Stomach (tissue), 9 donors: Measurements from ENCODE around the gene TKTL1. TPM values are rescaled to one million over a fixed set of nuclear protein-coding genes. Genes with fewer than 3 reads are reported as not detected.

Experiments
- DNase-seq, 2 donors: peaks; one replicate each; pipeline versions ENCODE4 v3.0.0 to v3.0.0-alpha.2; 2013 to 2019
- H3K27ac ChIP-seq, 5 donors: fragments of 200-600 bp in 4 of 5; sonication (generic) in 4 of 5; one replicate each; pipeline ENCODE4 v1.5.1; 2013 to 2019; ENCODE audit warnings: mild to moderate bottlenecking in 1 of 5, moderate library complexity in 1 of 5
- H3K27me3 ChIP-seq, 3 donors: fragments of 200-600 bp; sonication (generic); one replicate each; pipeline ENCODE4 v1.5.1; 2017 to 2019; ENCODE audit warnings: mixed run types in 1 of 3
- H3K36me3 ChIP-seq, 4 donors: fragments of 200-600 bp; sonication (generic); 1 replicate in 3 of 4; 2 replicates in 1 of 4; pipeline ENCODE4 v1.5.1; 2016 to 2019
- H3K4me1 ChIP-seq, 4 donors: fragments of 200-600 bp; sonication (generic); one replicate each; pipeline ENCODE4 v1.5.1; 2016 to 2019
- H3K4me3 ChIP-seq, 4 donors: fragments of 200-600 bp; sonication (generic) in 3 of 4; one replicate each; pipeline ENCODE4 v1.5.1; 2016 to 2019; ENCODE audit warnings: mild to moderate bottlenecking in 1 of 4
- H3K9me3 ChIP-seq, 4 donors: fragments of 200-600 bp; sonication (generic); one replicate each; pipeline ENCODE4 v1.5.1; 2016 to 2019
- EP300 ChIP-seq: sonication (generic); formaldehyde crosslinking; IDR thresholded peaks from one replicate; pipeline ENCODE4 v1.6.1; 2017; ENCODE audit warnings: antibody characterized with exemption
- POLR2A ChIP-seq, 4 donors: fragments of 450-650 bp; IDR thresholded peaks; one replicate each; pipeline ENCODE4 v1.6.1; 2016; ENCODE audit warnings: antibody characterized with exemption in 4 of 4, control low read depth in 2 of 4, mild to moderate bottlenecking in 1 of 4, moderate library complexity in 1 of 4
- POLR2AphosphoS5 ChIP-seq, 3 donors: sonication (generic); formaldehyde crosslinking; IDR thresholded peaks; one replicate each; pipeline ENCODE4 v1.6.1; 2016; ENCODE audit warnings: antibody characterized with exemption in 3 of 3
- WGBS, 5 donors: extraction: QIAGEN DNeasy Blood & Tissue Kit in 3 of 5; methylation state at CpG; one replicate each; pipeline versions ENCODE4 v1.1.5 to v1.1.7; 2013 to 2018; 5-methylcytosine and 5-hydroxymethylcytosine counted together
- intact Hi-C: fragments of 100-400 bp; cut with DNase I; formaldehyde crosslinking; loops from one replicate; pipeline ENCODE4 v1.15.1; 2023; ENCODE audit warnings: low total_unique reads
- polyA plus RNA-seq, 3 donors: library from polyadenylated mRNA; stranded (reverse); fragments of 200-250 nt; gene quantifications; one replicate each; pipeline ENCODE4 v1.2.3, GENCODE V29; 2013
- total RNA-seq, 5 donors: library from RNA; depleted of rRNA; stranded (reverse); fragments of >200 nt; gene quantifications; one replicate each; pipeline versions ENCODE4 v1.1.0 to v1.2.3, GENCODE V29; 2014 to 2016
- TF ChIP-seq, protein P1 (sequence below), 7 experiments: fragments of 450-650 bp in 4 of 7; fragments of 200-600 bp in 3 of 7; sonication (generic) in 3 of 7; IDR thresholded peaks; one replicate each; pipeline ENCODE4 v1.5.1; 2016 to 2019; ENCODE audit warnings: antibody characterized with exemption in 7 of 7, control low read depth in 2 of 7, mild to moderate bottlenecking in 1 of 7
- donor health status: healthy with polysubstance abuse.
- donor health status: Bipolar disorder and iron deficiency.
- donor health status: healthy.

Gene TKTL1
- total and polyA plus RNA-seq, 8 donors = not detected

DNA sequence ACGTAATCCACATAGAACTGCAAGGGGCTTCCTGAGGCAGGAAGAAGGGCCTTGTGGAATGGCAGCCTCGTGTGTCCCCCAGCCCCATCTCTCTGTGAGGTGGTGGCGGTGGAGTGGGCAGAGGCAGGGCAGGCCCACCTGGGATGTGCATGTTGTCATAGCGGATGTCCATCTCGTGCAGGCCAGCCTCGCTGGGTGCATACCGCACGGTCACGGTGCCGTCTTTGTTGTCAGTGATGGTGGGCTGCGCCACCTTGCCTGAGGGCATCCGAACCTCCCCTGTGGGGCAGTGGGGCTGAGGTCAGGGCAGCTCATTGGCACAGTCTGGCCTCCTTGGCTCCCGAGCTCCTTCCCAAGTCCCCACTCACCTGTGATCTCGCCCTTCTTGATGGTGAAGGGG, 58.4 kb downstream of the TKTL1 start:
- no peak for TF ChIP-seq EP300
- TF ChIP-seq POLR2A (IDR thresholded peaks at IDR 0.05) = no peak
- TF ChIP-seq POLR2AphosphoS5 (IDR thresholded peaks at IDR 0.05) = no peak
- TF ChIP-seq, protein P1, sequence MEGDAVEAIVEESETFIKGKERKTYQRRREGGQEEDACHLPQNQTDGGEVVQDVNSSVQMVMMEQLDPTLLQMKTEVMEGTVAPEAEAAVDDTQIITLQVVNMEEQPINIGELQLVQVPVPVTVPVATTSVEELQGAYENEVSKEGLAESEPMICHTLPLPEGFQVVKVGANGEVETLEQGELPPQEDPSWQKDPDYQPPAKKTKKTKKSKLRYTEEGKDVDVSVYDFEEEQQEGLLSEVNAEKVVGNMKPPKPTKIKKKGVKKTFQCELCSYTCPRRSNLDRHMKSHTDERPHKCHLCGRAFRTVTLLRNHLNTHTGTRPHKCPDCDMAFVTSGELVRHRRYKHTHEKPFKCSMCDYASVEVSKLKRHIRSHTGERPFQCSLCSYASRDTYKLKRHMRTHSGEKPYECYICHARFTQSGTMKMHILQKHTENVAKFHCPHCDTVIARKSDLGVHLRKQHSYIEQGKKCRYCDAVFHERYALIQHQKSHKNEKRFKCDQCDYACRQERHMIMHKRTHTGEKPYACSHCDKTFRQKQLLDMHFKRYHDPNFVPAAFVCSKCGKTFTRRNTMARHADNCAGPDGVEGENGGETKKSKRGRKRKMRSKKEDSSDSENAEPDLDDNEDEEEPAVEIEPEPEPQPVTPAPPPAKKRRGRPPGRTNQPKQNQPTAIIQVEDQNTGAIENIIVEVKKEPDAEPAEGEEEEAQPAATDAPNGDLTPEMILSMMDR (IDR thresholded peaks at IDR 0.05) = no peak
- Histone ChIP-seq H3K27ac (peak overlapping the region in 2 of 5 donors; percentile 22 to 53), H3K27me3 (no peaks in the 10 kb centered on the region), H3K36me3 (peaks cover 41 to 100% (median 98%) of the 10 kb centered on the region in 4 donors), H3K4me1 (peaks cover 0 to 14% (median 5%) of the 10 kb centered on the region in 4 donors), H3K9me3 (no peaks in the 10 kb centered on the region), H3K4me3 (no peak overlapping the region)
- no peak for DNase-seq
- 79 to 93% (median 86%) methylated on average over 11 to 14 of the region's 14 CpGs for WGBS, 5 donors
- intact Hi-C loops = no loop called here

DNA sequence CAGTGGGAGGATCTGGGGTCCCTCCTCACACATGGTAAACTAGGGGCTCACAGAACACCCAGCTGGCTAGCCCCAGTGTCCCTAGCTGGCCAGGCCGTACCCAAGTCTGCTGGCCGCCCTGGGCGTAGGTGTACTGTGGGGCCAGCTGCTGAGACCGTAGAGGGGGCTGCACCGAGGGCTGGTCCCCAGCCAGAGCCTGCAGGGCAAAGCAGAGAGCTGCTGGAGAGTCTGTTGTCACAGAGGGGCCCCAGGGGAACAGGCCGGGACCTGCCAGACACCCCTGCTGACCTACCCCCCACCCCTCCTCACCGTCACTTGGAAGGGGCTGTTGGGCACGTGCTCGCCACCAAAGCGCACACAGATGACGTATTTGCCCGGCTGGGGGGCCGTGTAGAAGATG, 58.9 kb downstream of the TKTL1 start:
- peaks cover 46 to 100% (median 98%) of the 10 kb centered on the region in 4 donors for H3K36me3 ChIP-seq
- peaks cover 0 to 14% (median 5%) of the 10 kb centered on the region in 4 donors for H3K4me1 ChIP-seq
- H3K9me3 ChIP-seq = no peaks in the 10 kb centered on the region
- TF ChIP-seq POLR2AphosphoS5 (IDR thresholded peaks at IDR 0.05) (no peak), EP300 (no peak), POLR2A (IDR thresholded peaks at IDR 0.05) (no peak)
- peak overlapping the region in 2 of 5 donors; percentile 22 to 53 for H3K27ac ChIP-seq
- H3K4me3 ChIP-seq = no peak overlapping the region
- WGBS, 5 donors = 75 to 92% (median 88%) methylated on average over 8 to 13 of the region's 13 CpGs; no CpG with 5 or more reads in 1 of the 5 donors
- no peaks in the 10 kb centered on the region for H3K27me3 ChIP-seq
- DNase-seq = no peak
- intact Hi-C loops = no loop called here

DNA sequence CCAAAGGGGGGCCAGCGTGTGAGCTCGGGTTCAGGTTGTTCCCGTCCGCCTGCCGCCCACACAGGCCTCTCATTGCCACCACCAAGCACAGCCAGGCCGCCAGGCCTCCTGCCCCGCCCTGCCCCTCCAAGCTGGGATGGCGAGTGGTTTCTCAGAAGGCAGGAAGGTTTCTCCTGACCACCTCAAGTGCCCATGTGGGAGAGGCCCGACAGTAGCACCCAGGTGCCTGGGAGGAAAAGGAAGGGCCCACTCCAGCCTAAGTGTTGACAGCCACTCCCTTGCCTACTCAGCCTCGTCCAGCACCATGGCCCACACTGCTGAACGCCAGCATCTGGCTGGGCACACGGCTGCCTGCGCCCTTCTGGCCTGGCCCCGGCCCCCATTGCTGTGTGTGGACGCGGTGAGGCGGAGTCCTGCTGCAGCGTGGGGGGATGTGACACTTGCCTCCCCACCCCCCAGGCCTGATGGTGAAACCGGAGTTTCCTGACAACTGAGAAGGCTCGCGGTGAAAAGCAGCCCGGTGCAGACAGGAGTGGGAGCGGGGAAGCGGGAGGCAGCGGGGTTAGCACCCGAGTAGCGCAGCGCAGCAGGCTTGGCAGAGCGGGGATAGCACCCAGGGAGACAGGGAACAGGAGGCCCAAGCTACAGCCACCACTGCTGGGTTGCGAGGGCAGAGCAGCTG, 59.6 kb downstream of the TKTL1 start:
- Histone ChIP-seq H3K27me3 (no peaks in the 10 kb centered on the region), H3K4me3 (no peak overlapping the region), H3K36me3 (peaks cover 53 to 100% (median 98%) of the 10 kb centered on the region in 4 donors), H3K27ac (peak overlapping the region in 2 of 5 donors; percentile 22 to 53), H3K4me1 (peaks cover 0 to 14% (median 5%) of the 10 kb centered on the region in 4 donors), H3K9me3 (no peaks in the 10 kb centered on the region)
- no peak for TF ChIP-seq POLR2AphosphoS5 (IDR thresholded peaks at IDR 0.05)
- TF ChIP-seq, protein P1 (IDR thresholded peaks at IDR 0.05) = no peak
- no peak for TF ChIP-seq EP300
- TF ChIP-seq POLR2A (IDR thresholded peaks at IDR 0.05) = no peak
- 60 to 87% (median 79%) methylated on average over 13 to 30 of the region's 30 CpGs for WGBS, 5 donors
- intact Hi-C loops = no loop called here
- no peak for DNase-seq

DNA sequence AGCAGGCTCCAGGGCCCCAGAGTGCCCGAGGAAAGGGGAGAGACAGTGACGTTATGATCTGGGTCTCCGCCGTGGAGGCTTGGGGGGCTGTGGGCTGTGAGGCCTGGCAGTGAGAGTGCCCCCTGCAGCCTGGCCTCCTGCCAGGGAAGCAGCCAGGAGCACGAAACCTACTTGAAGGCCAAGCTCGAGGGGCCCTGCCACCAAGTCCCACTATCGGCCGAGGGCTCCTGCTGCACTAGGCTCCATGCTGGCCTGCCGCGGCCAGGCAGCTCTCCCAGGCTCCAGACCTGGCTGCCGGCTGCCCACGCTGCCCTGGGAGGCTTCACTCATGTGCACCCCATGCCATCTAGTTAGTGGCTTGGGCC, 60.2 kb downstream of the TKTL1 start:
- Histone ChIP-seq H3K4me1 (peaks cover 0 to 12% (median 4%) of the 10 kb centered on the region in 4 donors), H3K9me3 (no peaks in the 10 kb centered on the region), H3K4me3 (no peak overlapping the region), H3K27me3 (no peaks in the 10 kb centered on the region), H3K27ac (peak overlapping the region in 1 of 5 donors; percentile 53), H3K36me3 (peaks cover 52 to 100% (median 97%) of the 10 kb centered on the region in 4 donors)
- whole genome bisulfite sequencing, 5 donors = 51 to 84% (median 75%) methylated on average over 3 to 12 of the region's 12 CpGs
- intact Hi-C loops = no loop called here
- no peak for DNase-seq
- TF ChIP-seq EP300 (no peak), POLR2AphosphoS5 (IDR thresholded peaks at IDR 0.05) (no peak), POLR2A (IDR thresholded peaks at IDR 0.05) (no peak)
- TF ChIP-seq, protein P1 (IDR thresholded peaks at IDR 0.05) = no peak

DNA sequence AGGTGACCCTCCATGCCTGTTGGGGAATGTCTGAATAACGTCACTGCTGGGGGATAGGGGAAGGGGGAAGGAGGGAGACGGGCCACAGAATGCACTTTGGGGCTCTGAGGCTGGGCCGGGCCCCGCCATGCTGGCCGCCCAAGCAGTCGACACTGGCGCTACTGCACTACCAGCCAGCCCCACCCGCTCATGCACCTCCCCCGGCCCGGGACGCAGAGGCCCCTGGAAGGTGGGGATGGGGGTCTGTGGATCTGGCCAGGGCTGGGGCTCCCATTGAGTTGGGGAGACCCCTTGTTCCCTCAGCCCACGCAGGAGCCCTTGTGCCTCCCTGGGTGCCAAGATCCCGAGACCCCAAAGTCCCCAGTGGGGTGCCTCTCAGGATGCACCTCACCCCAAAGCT, 61.0 kb downstream of the TKTL1 start:
- DNase-seq = no peak
- Histone ChIP-seq H3K27me3 (no peaks in the 10 kb centered on the region), H3K36me3 (peaks cover 55 to 97% (median 95%) of the 10 kb centered on the region in 4 donors), H3K4me1 (peaks cover 0 to 5% (median 0%) of the 10 kb centered on the region in 4 donors), H3K9me3 (no peaks in the 10 kb centered on the region), H3K27ac (peak overlapping the region in 2 of 5 donors; percentile 35 to 53), H3K4me3 (no peak overlapping the region)
- TF ChIP-seq POLR2AphosphoS5 (IDR thresholded peaks at IDR 0.05) = no peak
- no peak for TF ChIP-seq POLR2A (IDR thresholded peaks at IDR 0.05)
- TF ChIP-seq EP300 = no peak
- TF ChIP-seq, protein P1 (IDR thresholded peaks at IDR 0.05) = no peak
- WGBS, 5 donors = 80 to 100% (median 87%) methylated on average over 1 to 13 of the region's 13 CpGs
- intact Hi-C loops = no loop called here
